NB4 (cell line): ENCODE data around the gene ACSM2B.

Experiments
- MYC ChIP-seq: IDR thresholded peaks from 2 replicates; pipeline ENCODE4 v1.6.1; 2011; ENCODE audit warnings: low read depth, low read length
- POLR2A ChIP-seq: IDR thresholded peaks from 2 replicates; pipeline ENCODE4 v1.6.1; 2011; ENCODE audit warnings: mild to moderate bottlenecking; ENCODE audit not compliant: insufficient read length; ENCODE audit errors: extremely low read depth
- TF ChIP-seq, protein P1 (sequence below): IDR thresholded peaks from one replicate; pipeline ENCODE4 v1.5.1; 2012; ENCODE audit warnings: low read depth, low read length

DNA sequence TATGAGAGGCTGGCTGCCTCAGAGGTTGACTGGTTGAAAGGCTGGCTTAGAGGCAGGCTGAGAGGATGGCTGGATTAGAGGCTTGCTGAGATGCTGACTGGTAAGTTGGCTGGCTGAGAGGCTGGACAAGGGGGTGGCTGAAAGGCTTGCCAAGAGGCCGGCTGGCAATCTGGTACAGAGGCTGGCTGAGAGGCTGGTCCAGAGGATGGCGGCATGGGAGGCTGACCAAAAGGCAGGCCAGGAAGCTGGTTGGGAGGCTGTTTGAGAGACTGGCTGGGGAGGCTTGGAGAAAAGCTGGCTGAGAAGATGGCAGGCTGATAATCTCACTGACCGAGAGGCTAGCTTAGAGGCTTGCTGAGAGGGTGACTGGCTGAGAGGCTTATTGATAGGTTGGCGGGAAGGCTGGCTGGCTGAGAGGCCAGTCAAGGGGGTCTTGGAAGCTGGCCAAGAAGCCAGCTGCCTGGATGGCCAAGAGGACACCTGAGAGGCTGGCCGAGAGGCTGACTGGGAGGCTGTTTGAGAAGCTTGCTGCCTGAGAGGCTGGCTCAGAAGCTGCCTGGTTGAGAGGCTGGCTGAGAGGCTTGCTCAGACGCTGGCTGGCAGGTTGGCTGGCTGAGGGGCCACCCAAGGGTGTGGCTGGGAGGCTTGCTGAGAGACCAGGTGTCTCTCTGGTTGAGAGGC, 34.2 kb upstream of the ACSM2B start:
- TF ChIP-seq, protein P1, sequence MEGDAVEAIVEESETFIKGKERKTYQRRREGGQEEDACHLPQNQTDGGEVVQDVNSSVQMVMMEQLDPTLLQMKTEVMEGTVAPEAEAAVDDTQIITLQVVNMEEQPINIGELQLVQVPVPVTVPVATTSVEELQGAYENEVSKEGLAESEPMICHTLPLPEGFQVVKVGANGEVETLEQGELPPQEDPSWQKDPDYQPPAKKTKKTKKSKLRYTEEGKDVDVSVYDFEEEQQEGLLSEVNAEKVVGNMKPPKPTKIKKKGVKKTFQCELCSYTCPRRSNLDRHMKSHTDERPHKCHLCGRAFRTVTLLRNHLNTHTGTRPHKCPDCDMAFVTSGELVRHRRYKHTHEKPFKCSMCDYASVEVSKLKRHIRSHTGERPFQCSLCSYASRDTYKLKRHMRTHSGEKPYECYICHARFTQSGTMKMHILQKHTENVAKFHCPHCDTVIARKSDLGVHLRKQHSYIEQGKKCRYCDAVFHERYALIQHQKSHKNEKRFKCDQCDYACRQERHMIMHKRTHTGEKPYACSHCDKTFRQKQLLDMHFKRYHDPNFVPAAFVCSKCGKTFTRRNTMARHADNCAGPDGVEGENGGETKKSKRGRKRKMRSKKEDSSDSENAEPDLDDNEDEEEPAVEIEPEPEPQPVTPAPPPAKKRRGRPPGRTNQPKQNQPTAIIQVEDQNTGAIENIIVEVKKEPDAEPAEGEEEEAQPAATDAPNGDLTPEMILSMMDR, result no peak
- TF ChIP-seq POLR2A, result no peak
- no peak for TF ChIP-seq MYC
